Measurements from ENCODE around the gene CDKN2D. TPM values are rescaled to one million over a fixed set of nuclear protein-coding genes. Genes with fewer than 3 reads are reported as not detected.

Gene CDKN2D
- total and polyA plus RNA-seq, 10 of the 15 experiments (the other 5 are each of a cell fraction or from before 2014, with no cell fraction given), result 0.53 to 17.2 (median 6.7) TPM

GRCh38 chr19:10582091-10582490, 13.3 kb upstream of the CDKN2D start:
- no peaks in the 10 kb centered on the region for H4K20me1 ChIP-seq (ENCODE audit: control insufficient read depth, insufficient read depth)
- no peaks in the 10 kb centered on the region; a peak in 1 of 4 replicates for H3K27me3 ChIP-seq (replicated peaks in 1 of 2; ENCODE audit: control insufficient read depth in 2 of 2, insufficient read depth in 2 of 2, low read length in 1 of 2)
- H3K4me3 ChIP-seq, result no peak overlapping the region
- ChIA-PET CTCF (interaction anchor here (0.6 to 9.3 kb wide), 30 partner anchors 9 to 277 kb away, joined by 3 to 397 read pairs (median 8); partner anchors contain the start of genes CDKN2D, DNM2 and QTRT1), POLR2A (interaction anchor here (1.0 to 4.0 kb wide), 5 partner anchors 14 to 118 kb away, joined by 3 to 24 read pairs (median 3); no protein-coding TSS in a partner anchor), SMC1A (ENCODE audit: uncharacterized antibody, unreplicated experiment) (interaction anchor here (0.9 to 9.0 kb wide), 12 partner anchors 13 to 282 kb away, joined by 3 to 252 read pairs (median 4); partner anchors contain the start of gene QTRT1), RAD21 (ENCODE audit: unreplicated experiment) (interaction anchor here (0.7 to 5.7 kb wide), 18 partner anchors 8 to 184 kb away, joined by 3 to 250 read pairs (median 5); partner anchors contain the start of genes ATG4D, DNM2 and QTRT1)
- in situ Hi-C loops (cut with MboI) (loop anchor here (5.0 kb wide), 2 partner anchors 60 to 115 kb away; no protein-coding TSS in a partner anchor), intact Hi-C loops (cut with micrococcal nuclease; ENCODE audit: unreplicated experiment) (no loop called here)
- BruUV-seq (replicated peaks), result no TSS peak
- ATAC-seq (no peak), DNase-seq (ENCODE audit: low read depth, low spot score) (no peak), FAIRE-seq (no peak)
- H3K9ac ChIP-seq (ENCODE audit: control insufficient read depth, insufficient read depth, low read length), result no peak overlapping the region
- WGBS (ENCODE audit: insufficient coverage, insufficient replicate concordance, low lambda C conversion rate, missing lambda C conversion rate), result 68% methylated on average over 13 of the region's 13 CpGs
- H3K9me3 ChIP-seq (replicated peaks; ENCODE audit: control insufficient read depth, insufficient read depth, low read length), result no peaks in the 10 kb centered on the region
- H3K27ac ChIP-seq (ENCODE audit: control insufficient read depth, insufficient read depth), result no peak overlapping the region
- no peak overlapping the region for H2AFZ ChIP-seq (ENCODE audit: control insufficient read depth, low read depth, low read length)
- H3K36me3 ChIP-seq (ENCODE audit: control insufficient read depth in 2 of 2, insufficient read depth in 2 of 2, low read length in 1 of 2), result no peaks in the 10 kb centered on the region
- TF ChIP-seq RAD21 (IDR thresholded peaks at IDR 0.05; ENCODE audit: insufficient read depth, low read depth, low read length) (no peak), MYC (IDR thresholded peaks at IDR 0.05; ENCODE audit: insufficient read depth, insufficient read length, insufficient replicate concordance, low read length, severe bottlenecking) (no peak), KLF5 (IDR thresholded peaks at IDR 0.05; ENCODE audit: partially characterized antibody) (no peak), PBX3 (IDR thresholded peaks at IDR 0.05; ENCODE audit: insufficient replicate concordance, low read depth, low read length) (no peak), MEF2B (IDR thresholded peaks at IDR 0.05; ENCODE audit: partially characterized antibody, poor library complexity, severe bottlenecking) (no peak), ZBED1 (IDR thresholded peaks at IDR 0.05; ENCODE audit: borderline replicate concordance) (no peak)
- no peaks in the 10 kb centered on the region for H3K79me2 ChIP-seq (ENCODE audit: control insufficient read depth, insufficient read depth, low read length)
- H3K4me2 ChIP-seq (ENCODE audit: control insufficient read depth, insufficient read depth), result no peak overlapping the region
- H3K4me1 ChIP-seq (ENCODE audit: control insufficient read depth, insufficient read depth, low read length), result peaks cover 2% of the 10 kb centered on the region; the same call in 1 of the 2 replicates

Data from GM12878 (cell line).